ENCODE results near the gene F11.
A peak's percentile ranks its signal among the peaks of the same experiment; 100 is the strongest.
"Not testable (repeated sequence)": the region's sequence is repeated elsewhere in the genome, so short reads cannot be mapped to it uniquely, and the experiment has no call there.

Gene F11

GRCh38 chr4:186250760-186251159 lies 15.2 kb upstream of the F11 start:
- no peak overlapping the region for H3K4me3 ChIP-seq (ENCODE audit: low read depth, low read length)
- H3K4me1 ChIP-seq (ENCODE audit: control insufficient read depth, insufficient read depth, low read length, unreplicated experiment), result no peaks in the 10 kb centered on the region
- no peaks in the 10 kb centered on the region for H3K27me3 ChIP-seq (ENCODE audit: insufficient read depth, low read length)
- H3K79me2 ChIP-seq (ENCODE audit: control insufficient read depth, insufficient read depth, low read length, unreplicated experiment), result no peaks in the 10 kb centered on the region
- no peak overlapping the region for H3K27ac ChIP-seq (ENCODE audit: low read depth, low read length)
- H3K36me3 ChIP-seq (ENCODE audit: insufficient read depth, low read length), result no peaks in the 10 kb centered on the region
- H2AFZ ChIP-seq (ENCODE audit: low read length, unreplicated experiment), result no peak overlapping the region

GRCh38 chr4:186255122-186255521 lies 10.9 kb upstream of the F11 start:
- no peaks in the 10 kb centered on the region for H3K79me2 ChIP-seq (ENCODE audit: control insufficient read depth, insufficient read depth, low read length, unreplicated experiment)
- no peak overlapping the region for H2AFZ ChIP-seq (ENCODE audit: low read length, unreplicated experiment)
- no peak overlapping the region for H3K27ac ChIP-seq (ENCODE audit: low read depth, low read length)
- H3K36me3 ChIP-seq (ENCODE audit: insufficient read depth, low read length), result no peaks in the 10 kb centered on the region
- H3K4me3 ChIP-seq (ENCODE audit: low read depth, low read length), result no peak overlapping the region
- H3K27me3 ChIP-seq (ENCODE audit: insufficient read depth, low read length), result no peaks in the 10 kb centered on the region
- peaks cover 2% of the 10 kb centered on the region for H3K4me1 ChIP-seq (ENCODE audit: control insufficient read depth, insufficient read depth, low read length, unreplicated experiment)

- Histone ChIP-seq H3K79me2 (ENCODE audit: control insufficient read depth, insufficient read depth, low read length, unreplicated experiment) (no peaks in the 10 kb centered on the region), H3K27ac (ENCODE audit: low read depth, low read length) (no peak overlapping the region), H3K27me3 (ENCODE audit: insufficient read depth, low read length) (no peaks in the 10 kb centered on the region), H3K36me3 (ENCODE audit: insufficient read depth, low read length) (no peaks in the 10 kb centered on the region), H3K4me1 (ENCODE audit: control insufficient read depth, insufficient read depth, low read length, unreplicated experiment) (peaks cover 9% of the 10 kb centered on the region), H3K4me3 (ENCODE audit: low read depth, low read length) (no peak overlapping the region), H2AFZ (ENCODE audit: low read length, unreplicated experiment) (no peak overlapping the region)
These were observed 7.7 kb upstream of the F11 start for GRCh38 chr4:186258216-186258811.

GRCh38 chr4:186260117-186260503 lies 5.9 kb upstream of the F11 start:
- Histone ChIP-seq H3K79me2 (ENCODE audit: control insufficient read depth, insufficient read depth, low read length, unreplicated experiment) (no peaks in the 10 kb centered on the region), H3K27me3 (ENCODE audit: insufficient read depth, low read length) (no peaks in the 10 kb centered on the region; the same call in 1 of the 2 replicates), H3K4me1 (ENCODE audit: control insufficient read depth, insufficient read depth, low read length, unreplicated experiment) (peaks cover 9% of the 10 kb centered on the region), H3K27ac (ENCODE audit: low read depth, low read length) (peak overlapping the region; percentile 56; the same call in 1 of the 2 replicates), H2AFZ (ENCODE audit: low read length, unreplicated experiment) (no peak overlapping the region), H3K36me3 (ENCODE audit: insufficient read depth, low read length) (no peaks in the 10 kb centered on the region), H3K4me3 (ENCODE audit: low read depth, low read length) (no peak overlapping the region)

GRCh38 chr4:186260504-186261448 lies 5.2 kb upstream of the F11 start:
- no peaks in the 10 kb centered on the region for H3K79me2 ChIP-seq (ENCODE audit: control insufficient read depth, insufficient read depth, low read length, unreplicated experiment)
- no peak overlapping the region for H3K4me3 ChIP-seq (ENCODE audit: low read depth, low read length)
- no peaks in the 10 kb centered on the region; the same call in 1 of the 2 replicates for H3K27me3 ChIP-seq (ENCODE audit: insufficient read depth, low read length)
- H3K27ac ChIP-seq (ENCODE audit: low read depth, low read length), result peak overlapping the region; percentile 56; the same call in 1 of the 2 replicates
- no peak overlapping the region for H2AFZ ChIP-seq (ENCODE audit: low read length, unreplicated experiment)
- H3K4me1 ChIP-seq (ENCODE audit: control insufficient read depth, insufficient read depth, low read length, unreplicated experiment), result peaks cover 9% of the 10 kb centered on the region
- no peaks in the 10 kb centered on the region for H3K36me3 ChIP-seq (ENCODE audit: insufficient read depth, low read length)

GRCh38 chr4:186264660-186265059 lies 1.3 kb upstream of the F11 start:
- Histone ChIP-seq H3K27ac (ENCODE audit: low read depth, low read length) (no peak overlapping the region), H2AFZ (ENCODE audit: low read length, unreplicated experiment) (no peak overlapping the region), H3K4me1 (ENCODE audit: control insufficient read depth, insufficient read depth, low read length, unreplicated experiment) (peaks cover 9% of the 10 kb centered on the region), H3K4me3 (ENCODE audit: low read depth, low read length) (no peak overlapping the region), H3K36me3 (ENCODE audit: insufficient read depth, low read length) (no peaks in the 10 kb centered on the region), H3K27me3 (ENCODE audit: insufficient read depth, low read length) (peaks cover 35% of the 10 kb centered on the region), H3K79me2 (ENCODE audit: control insufficient read depth, insufficient read depth, low read length, unreplicated experiment) (no peaks in the 10 kb centered on the region)

- H3K4me1 ChIP-seq (ENCODE audit: control insufficient read depth, insufficient read depth, low read length, unreplicated experiment); H3K36me3 ChIP-seq (ENCODE audit: insufficient read depth, low read length); H3K27ac ChIP-seq (ENCODE audit: low read depth, low read length); H2AFZ ChIP-seq (ENCODE audit: low read length, unreplicated experiment); H3K79me2 ChIP-seq (ENCODE audit: control insufficient read depth, insufficient read depth, low read length, unreplicated experiment); H3K4me3 ChIP-seq (ENCODE audit: low read depth, low read length): not testable (repeated sequence)
- H3K27me3 ChIP-seq (ENCODE audit: insufficient read depth, low read length), result peaks cover 41% of the 10 kb centered on the region
These were observed 739 bp upstream of the F11 start for GRCh38 chr4:186265250-186265649.

- Histone ChIP-seq H3K79me2 (ENCODE audit: control insufficient read depth, insufficient read depth, low read length, unreplicated experiment) (no peaks in the 10 kb centered on the region), H2AFZ (ENCODE audit: low read length, unreplicated experiment) (no peak overlapping the region), H3K36me3 (ENCODE audit: insufficient read depth, low read length) (no peaks in the 10 kb centered on the region), H3K27me3 (ENCODE audit: insufficient read depth, low read length) (peaks cover 52% of the 10 kb centered on the region), H3K27ac (ENCODE audit: low read depth, low read length) (no peak overlapping the region), H3K4me3 (ENCODE audit: low read depth, low read length) (no peak overlapping the region), H3K4me1 (ENCODE audit: control insufficient read depth, insufficient read depth, low read length, unreplicated experiment) (no peaks in the 10 kb centered on the region)
These were observed 904 bp downstream of the F11 start for GRCh38 chr4:186266729-186267456.

GRCh38 chr4:186271081-186271678 lies 5.2 kb downstream of the F11 start:
- Histone ChIP-seq H2AFZ (ENCODE audit: low read length, unreplicated experiment) (no peak overlapping the region), H3K4me3 (ENCODE audit: low read depth, low read length) (no peak overlapping the region), H3K27ac (ENCODE audit: low read depth, low read length) (no peak overlapping the region), H3K79me2 (ENCODE audit: control insufficient read depth, insufficient read depth, low read length, unreplicated experiment) (no peaks in the 10 kb centered on the region), H3K27me3 (ENCODE audit: insufficient read depth, low read length) (peaks cover 76% of the 10 kb centered on the region), H3K36me3 (ENCODE audit: insufficient read depth, low read length) (no peaks in the 10 kb centered on the region), H3K4me1 (ENCODE audit: control insufficient read depth, insufficient read depth, low read length, unreplicated experiment) (no peaks in the 10 kb centered on the region)

- no peak overlapping the region for H3K4me3 ChIP-seq (ENCODE audit: low read depth, low read length)
- no peaks in the 10 kb centered on the region for H3K36me3 ChIP-seq (ENCODE audit: insufficient read depth, low read length)
- H3K79me2 ChIP-seq (ENCODE audit: control insufficient read depth, insufficient read depth, low read length, unreplicated experiment), result no peaks in the 10 kb centered on the region
- H2AFZ ChIP-seq (ENCODE audit: low read length, unreplicated experiment), result no peak overlapping the region
- peaks cover 70% of the 10 kb centered on the region for H3K27me3 ChIP-seq (ENCODE audit: insufficient read depth, low read length)
- H3K4me1 ChIP-seq (ENCODE audit: control insufficient read depth, insufficient read depth, low read length, unreplicated experiment), result no peaks in the 10 kb centered on the region
- H3K27ac ChIP-seq (ENCODE audit: low read depth, low read length), result no peak overlapping the region
These were observed 6.9 kb downstream of the F11 start for GRCh38 chr4:186272699-186273391.
